ENCODE results near the gene NEK4.
A peak's percentile ranks its signal among the peaks of the same experiment; 100 is the strongest.

NEK4 gene

GRCh38 chr3:52816654-52817053 is 45.9 kb upstream of the NEK4 start:
- peak overlapping the region; percentile 9 for H2BK15ac ChIP-seq (ENCODE audit: low read length)

GRCh38 chr3:52816199-52816598 is 45.5 kb upstream of the NEK4 start:
- Histone ChIP-seq H3K4me3 (ENCODE audit: low read length in 2 of 2) (no peak overlapping the region), H3K9ac (ENCODE audit: low read depth, low read length, poor library complexity) (no peak overlapping the region), H3K23ac (ENCODE audit: low read depth, low read length, poor library complexity) (no peak overlapping the region), H2BK12ac (ENCODE audit: low read length) (no peak overlapping the region), H2BK15ac (ENCODE audit: low read length) (peak overlapping the region; percentile 9), H3K27me3 (ENCODE audit: control insufficient read depth in 3 of 3, insufficient read depth in 3 of 3, low read depth in 1 of 3, low read length in 3 of 3) (no peaks in the 10 kb centered on the region), H2BK5ac (ENCODE audit: low read length) (no peak overlapping the region), H3K4me1 (ENCODE audit: control insufficient read depth in 2 of 2, insufficient read depth in 1 of 2, low read depth in 1 of 2, low read length in 2 of 2) (peaks cover 4 to 10% of the 10 kb centered on the region in 2 donors), H4K8ac (ENCODE audit: low read depth, low read length) (no peak overlapping the region), H3K9me3 (replicated peaks in 1 of 2; ENCODE audit: control insufficient read depth in 2 of 2, insufficient read depth in 1 of 2, low read depth in 1 of 2, low read length in 2 of 2) (no peaks in the 10 kb centered on the region), H4K91ac (ENCODE audit: low read depth, low read length, poor library complexity) (no peak overlapping the region), H3K79me1 (ENCODE audit: low read depth, low read length) (no peaks in the 10 kb centered on the region), H2BK120ac (ENCODE audit: low read depth, low read length) (no peak overlapping the region), H3K14ac (ENCODE audit: low read length) (no peak overlapping the region), H3K27ac (replicated peaks; ENCODE audit: low read length) (no peak overlapping the region), H2AFZ (ENCODE audit: low read length) (peak overlapping the region; percentile 8), H3K18ac (ENCODE audit: low read length) (no peak overlapping the region), H3K4ac (ENCODE audit: low read length) (no peak overlapping the region), H3K4me2 (ENCODE audit: insufficient read depth, low read length, poor library complexity, severe bottlenecking) (no peak overlapping the region), H2AK5ac (ENCODE audit: low read depth, low read length) (no peak overlapping the region), H3K36me3 (replicated peaks in 1 of 2; ENCODE audit: control insufficient read depth in 2 of 2, insufficient read depth in 2 of 2, low read length in 2 of 2) (no peaks in the 10 kb centered on the region)
- DNase-seq (ENCODE audit: low spot score), result no peak
- WGBS, 2 donors (ENCODE audit: extremely low coverage in 2 of 2, insufficient read length in 2 of 2, insufficient replicate concordance in 1 of 2), result no CpG with 5 or more reads among the region's 6 CpGs

More at GRCh38 chr3:52816654-52817053, 45.9 kb upstream of the NEK4 start:
- no peaks in the 10 kb centered on the region for H3K27me3 ChIP-seq (ENCODE audit: control insufficient read depth in 3 of 3, insufficient read depth in 3 of 3, low read depth in 1 of 3, low read length in 3 of 3)
- no peak overlapping the region for H3K18ac ChIP-seq (ENCODE audit: low read length)
- H2BK5ac ChIP-seq (ENCODE audit: low read length), result no peak overlapping the region
- no peaks in the 10 kb centered on the region for H3K9me3 ChIP-seq (replicated peaks in 1 of 2; ENCODE audit: control insufficient read depth in 2 of 2, insufficient read depth in 1 of 2, low read depth in 1 of 2, low read length in 2 of 2)
- H3K14ac ChIP-seq (ENCODE audit: low read length), result no peak overlapping the region
- no peak overlapping the region for H3K4ac ChIP-seq (ENCODE audit: low read length)
- no peaks in the 10 kb centered on the region for H3K36me3 ChIP-seq (replicated peaks in 1 of 2; ENCODE audit: control insufficient read depth in 2 of 2, insufficient read depth in 2 of 2, low read length in 2 of 2)
- H3K4me3 ChIP-seq (ENCODE audit: low read length in 2 of 2), result no peak overlapping the region
- H4K91ac ChIP-seq (ENCODE audit: low read depth, low read length, poor library complexity), result no peak overlapping the region
- no peak for DNase-seq (ENCODE audit: low spot score)
- no peak overlapping the region for H2BK120ac ChIP-seq (ENCODE audit: low read depth, low read length)
- no peaks in the 10 kb centered on the region for H3K79me1 ChIP-seq (ENCODE audit: low read depth, low read length)
- H2AK5ac ChIP-seq (ENCODE audit: low read depth, low read length), result no peak overlapping the region
- H3K23ac ChIP-seq (ENCODE audit: low read depth, low read length, poor library complexity), result no peak overlapping the region
- H2BK12ac ChIP-seq (ENCODE audit: low read length), result no peak overlapping the region
- peak overlapping the region; percentile 8 for H2AFZ ChIP-seq (ENCODE audit: low read length)
- H3K4me2 ChIP-seq (ENCODE audit: insufficient read depth, low read length, poor library complexity, severe bottlenecking), result no peak overlapping the region
- peaks cover 4 to 10% of the 10 kb centered on the region in 2 donors for H3K4me1 ChIP-seq (ENCODE audit: control insufficient read depth in 2 of 2, insufficient read depth in 1 of 2, low read depth in 1 of 2, low read length in 2 of 2)
- H4K8ac ChIP-seq (ENCODE audit: low read depth, low read length), result no peak overlapping the region
- no peak overlapping the region for H3K27ac ChIP-seq (replicated peaks; ENCODE audit: low read length)
- no CpG with 5 or more reads among the region's 10 CpGs for WGBS, 2 donors (ENCODE audit: extremely low coverage in 2 of 2, insufficient read length in 2 of 2, insufficient replicate concordance in 1 of 2)
- H3K9ac ChIP-seq (ENCODE audit: low read depth, low read length, poor library complexity), result no peak overlapping the region

- Histone ChIP-seq H3K18ac (ENCODE audit: low read length) (no peak overlapping the region), H3K23ac (ENCODE audit: low read depth, low read length, poor library complexity) (no peak overlapping the region), H4K91ac (ENCODE audit: low read depth, low read length, poor library complexity) (no peak overlapping the region), H3K4me2 (ENCODE audit: insufficient read depth, low read length, poor library complexity, severe bottlenecking) (no peak overlapping the region), H3K9ac (ENCODE audit: low read depth, low read length, poor library complexity) (no peak overlapping the region), H3K27me3 (ENCODE audit: control insufficient read depth in 3 of 3, insufficient read depth in 3 of 3, low read depth in 1 of 3, low read length in 3 of 3) (peaks cover 0 to 3% (median 0%) of the 10 kb centered on the region in 3 experiments), H3K36me3 (replicated peaks in 1 of 2; ENCODE audit: control insufficient read depth in 2 of 2, insufficient read depth in 2 of 2, low read length in 2 of 2) (no peaks in the 10 kb centered on the region), H2AFZ (ENCODE audit: low read length) (no peak overlapping the region), H3K4ac (ENCODE audit: low read length) (no peak overlapping the region), H2AK5ac (ENCODE audit: low read depth, low read length) (peak overlapping the region; percentile 41), H3K79me1 (ENCODE audit: low read depth, low read length) (no peaks in the 10 kb centered on the region), H4K8ac (ENCODE audit: low read depth, low read length) (no peak overlapping the region), H3K4me3 (ENCODE audit: low read length in 2 of 2) (no peak overlapping the region), H2BK15ac (ENCODE audit: low read length) (no peak overlapping the region), H3K14ac (ENCODE audit: low read length) (no peak overlapping the region), H3K4me1 (ENCODE audit: control insufficient read depth in 2 of 2, insufficient read depth in 1 of 2, low read depth in 1 of 2, low read length in 2 of 2) (peaks cover under 1 to 4% of the 10 kb centered on the region in 2 donors), H3K27ac (replicated peaks; ENCODE audit: low read length) (no peak overlapping the region), H2BK12ac (ENCODE audit: low read length) (no peak overlapping the region), H3K9me3 (replicated peaks in 1 of 2; ENCODE audit: control insufficient read depth in 2 of 2, insufficient read depth in 1 of 2, low read depth in 1 of 2, low read length in 2 of 2) (no peaks in the 10 kb centered on the region), H2BK5ac (ENCODE audit: low read length) (peak overlapping the region; percentile 45), H2BK120ac (ENCODE audit: low read depth, low read length) (no peak overlapping the region)
- no peak for DNase-seq (ENCODE audit: low spot score)
- WGBS, 2 donors (ENCODE audit: extremely low coverage in 2 of 2, insufficient read length in 2 of 2, insufficient replicate concordance in 1 of 2), result no CpG with 5 or more reads among the region's 8 CpGs
Observed at GRCh38 chr3:52813810-52814209, 43.1 kb upstream of the NEK4 start.

GRCh38 chr3:52811452-52812011 is 40.8 kb upstream of the NEK4 start:
- no peak overlapping the region for H3K14ac ChIP-seq (ENCODE audit: low read length)
- no peak overlapping the region for H2AFZ ChIP-seq (ENCODE audit: low read length)
- no peak overlapping the region for H3K23ac ChIP-seq (ENCODE audit: low read depth, low read length, poor library complexity)
- peaks cover 0 to 3% (median 0%) of the 10 kb centered on the region in 3 experiments for H3K27me3 ChIP-seq (ENCODE audit: control insufficient read depth in 3 of 3, insufficient read depth in 3 of 3, low read depth in 1 of 3, low read length in 3 of 3)
- H3K18ac ChIP-seq (ENCODE audit: low read length), result peak overlapping the region; percentile 62
- no peak overlapping the region for H3K9ac ChIP-seq (ENCODE audit: low read depth, low read length, poor library complexity)
- no peak overlapping the region for H4K91ac ChIP-seq (ENCODE audit: low read depth, low read length, poor library complexity)
- no peaks in the 10 kb centered on the region for H3K79me1 ChIP-seq (ENCODE audit: low read depth, low read length)
- no peak overlapping the region for H2BK12ac ChIP-seq (ENCODE audit: low read length)
- H2BK15ac ChIP-seq (ENCODE audit: low read length), result no peak overlapping the region
- H3K27ac ChIP-seq (replicated peaks; ENCODE audit: low read length), result no peak overlapping the region
- H3K36me3 ChIP-seq (replicated peaks in 1 of 2; ENCODE audit: control insufficient read depth in 2 of 2, insufficient read depth in 2 of 2, low read length in 2 of 2), result no peaks in the 10 kb centered on the region
- H3K4me2 ChIP-seq (ENCODE audit: insufficient read depth, low read length, poor library complexity, severe bottlenecking), result no peak overlapping the region
- peak overlapping the region; percentile 19 for H4K8ac ChIP-seq (ENCODE audit: low read depth, low read length)
- no peak overlapping the region for H3K4me3 ChIP-seq (ENCODE audit: low read length in 2 of 2)
- no peak overlapping the region for H2AK5ac ChIP-seq (ENCODE audit: low read depth, low read length)
- no peak overlapping the region for H2BK5ac ChIP-seq (ENCODE audit: low read length)
- peaks cover 0 to 4% of the 10 kb centered on the region in 2 donors for H3K4me1 ChIP-seq (ENCODE audit: control insufficient read depth in 2 of 2, insufficient read depth in 1 of 2, low read depth in 1 of 2, low read length in 2 of 2)
- H2BK120ac ChIP-seq (ENCODE audit: low read depth, low read length), result peak overlapping the region; percentile 19
- no CpG with 5 or more reads among the region's 7 CpGs for WGBS, 2 donors (ENCODE audit: extremely low coverage in 2 of 2, insufficient read length in 2 of 2, insufficient replicate concordance in 1 of 2)
- H3K9me3 ChIP-seq (replicated peaks in 1 of 2; ENCODE audit: control insufficient read depth in 2 of 2, insufficient read depth in 1 of 2, low read depth in 1 of 2, low read length in 2 of 2), result peaks cover 0 to 5% of the 10 kb centered on the region in 2 donors
- DNase-seq (ENCODE audit: low spot score), result no peak
- H3K4ac ChIP-seq (ENCODE audit: low read length), result no peak overlapping the region

Measured in neuronal stem cell (in vitro differentiated cells).